ENCODE measurements around the gene SYNGR2.

DNA sequence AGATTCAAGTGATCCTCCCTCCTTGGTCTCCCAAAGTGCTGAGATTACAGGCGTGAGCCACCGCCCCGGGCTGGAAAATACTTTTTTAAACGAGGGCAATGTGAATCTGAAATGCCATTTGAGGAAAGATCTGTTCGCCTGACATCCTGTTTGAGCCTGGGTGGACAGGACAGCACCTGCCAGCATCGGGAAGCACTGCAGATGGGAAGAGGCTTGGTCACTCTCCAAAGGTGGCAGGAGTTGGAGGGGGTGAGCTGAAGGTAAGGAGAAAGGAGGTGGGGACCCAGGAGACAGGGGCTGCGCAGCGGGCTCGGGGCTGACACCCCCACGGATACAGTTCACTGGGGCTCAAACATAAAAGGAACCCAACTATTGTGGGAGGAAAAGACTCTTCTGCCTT lies 41.7 kb downstream of the SYNGR2 start:
- TF ChIP-seq, protein P1, sequence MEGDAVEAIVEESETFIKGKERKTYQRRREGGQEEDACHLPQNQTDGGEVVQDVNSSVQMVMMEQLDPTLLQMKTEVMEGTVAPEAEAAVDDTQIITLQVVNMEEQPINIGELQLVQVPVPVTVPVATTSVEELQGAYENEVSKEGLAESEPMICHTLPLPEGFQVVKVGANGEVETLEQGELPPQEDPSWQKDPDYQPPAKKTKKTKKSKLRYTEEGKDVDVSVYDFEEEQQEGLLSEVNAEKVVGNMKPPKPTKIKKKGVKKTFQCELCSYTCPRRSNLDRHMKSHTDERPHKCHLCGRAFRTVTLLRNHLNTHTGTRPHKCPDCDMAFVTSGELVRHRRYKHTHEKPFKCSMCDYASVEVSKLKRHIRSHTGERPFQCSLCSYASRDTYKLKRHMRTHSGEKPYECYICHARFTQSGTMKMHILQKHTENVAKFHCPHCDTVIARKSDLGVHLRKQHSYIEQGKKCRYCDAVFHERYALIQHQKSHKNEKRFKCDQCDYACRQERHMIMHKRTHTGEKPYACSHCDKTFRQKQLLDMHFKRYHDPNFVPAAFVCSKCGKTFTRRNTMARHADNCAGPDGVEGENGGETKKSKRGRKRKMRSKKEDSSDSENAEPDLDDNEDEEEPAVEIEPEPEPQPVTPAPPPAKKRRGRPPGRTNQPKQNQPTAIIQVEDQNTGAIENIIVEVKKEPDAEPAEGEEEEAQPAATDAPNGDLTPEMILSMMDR (IDR thresholded peaks at IDR 0.05) = no peak
- no peak for TF ChIP-seq POLR2AphosphoS5 (IDR thresholded peaks at IDR 0.05)
- TF ChIP-seq POLR2A (IDR thresholded peaks at IDR 0.05; ENCODE audit: low read depth) = no peak
- TF ChIP-seq EP300 (IDR thresholded peaks at IDR 0.05) = no peak
